NCI-H2171 treated with DMSO at 0.1 percent for 48 hours (cell line): Measurements from ENCODE around the gene DDX23.
"Not testable (repeated sequence)": the region's sequence is repeated elsewhere in the genome, so short reads cannot be mapped to it uniquely, and the experiment has no call there.

Experiments
- DNase-seq: peaks from one replicate; lab custom pipeline; 2025; lab: John Stamatoyannopoulos, UW

Gene DDX23

GRCh38 chr12:48851883-48852733 is at the start of gene DDX23:
Gene DDX23 (minus strand): TSS chr12:48852163. CDS start chr12:48845782, 6,381 bp downstream.
- peak; percentile 98 for DNase-seq

GRCh38 chr12:48901278-48901677 is 49.3 kb upstream of the DDX23 start:
- DNase-seq = no peak

GRCh38 chr12:48899651-48900050 is 47.7 kb upstream of the DDX23 start:
- no peak for DNase-seq

- no peak for DNase-seq
Measured at GRCh38 chr12:48894271-48894670, 42.3 kb upstream of the DDX23 start.

- DNase-seq = peak; percentile 50
Measured at GRCh38 chr12:48890657-48891418, 38.9 kb upstream of the DDX23 start.

- no peak for DNase-seq
Measured at GRCh38 chr12:48889679-48890078, 37.7 kb upstream of the DDX23 start.

GRCh38 chr12:48883305-48884161 is 31.6 kb upstream of the DDX23 start:
- DNase-seq = no peak

- DNase-seq = no peak
Measured at GRCh38 chr12:48882972-48883304, 31.0 kb upstream of the DDX23 start.

GRCh38 chr12:48882315-48882687 is 30.3 kb upstream of the DDX23 start:
- no peak for DNase-seq

- no peak for DNase-seq
Measured at GRCh38 chr12:48881686-48882314, 29.8 kb upstream of the DDX23 start.

GRCh38 chr12:48880647-48881046 is 28.7 kb upstream of the DDX23 start:
- no peak for DNase-seq

GRCh38 chr12:48878548-48878947 is 26.6 kb upstream of the DDX23 start:
- no peak for DNase-seq

GRCh38 chr12:48875944-48876515 is 24.1 kb upstream of the DDX23 start:
- DNase-seq = no peak

GRCh38 chr12:48873534-48873933 is 21.6 kb upstream of the DDX23 start:
- DNase-seq = not testable (repeated sequence)

GRCh38 chr12:48873096-48873495 is 21.1 kb upstream of the DDX23 start:
- no peak for DNase-seq

- no peak for DNase-seq
Measured at GRCh38 chr12:48869191-48869590, 17.2 kb upstream of the DDX23 start.

- DNase-seq = no peak
Measured at GRCh38 chr12:48868451-48868850, 16.5 kb upstream of the DDX23 start.

- DNase-seq = no peak
Measured at GRCh38 chr12:48866052-48866711, 14.2 kb upstream of the DDX23 start.

- DNase-seq = peak; percentile 91
Measured at GRCh38 chr12:48865281-48866051, 13.5 kb upstream of the DDX23 start, which contains the start of gene RND1. Gene RND1 (minus strand): TSS chr12:48865870. CDS start chr12:48865767, 103 bp downstream.

GRCh38 chr12:48863291-48863690 is 11.3 kb upstream of the DDX23 start:
- no peak for DNase-seq
